Retinal pigment epithelial cell (primary cell): ENCODE measurements around the gene UNC13C.

Experiments
- DNase-seq: peaks from one replicate; pipeline ENCODE4 v3.0.0-alpha.2; 2010; ENCODE audit warnings: low read depth
- H3K4me3 ChIP-seq: 2 replicates; pipeline ENCODE4 v1.5.1; 2011; ENCODE audit warnings: mild to moderate bottlenecking, low read length, control low read depth, moderate library complexity
- TF ChIP-seq, protein P1 (sequence below): conservative IDR thresholded peaks from 2 replicates; pipeline ENCODE4 v1.5.1; 2011; ENCODE audit warnings: low read depth, low read length, control low read depth, inconsistent platforms

UNC13C gene

DNA sequence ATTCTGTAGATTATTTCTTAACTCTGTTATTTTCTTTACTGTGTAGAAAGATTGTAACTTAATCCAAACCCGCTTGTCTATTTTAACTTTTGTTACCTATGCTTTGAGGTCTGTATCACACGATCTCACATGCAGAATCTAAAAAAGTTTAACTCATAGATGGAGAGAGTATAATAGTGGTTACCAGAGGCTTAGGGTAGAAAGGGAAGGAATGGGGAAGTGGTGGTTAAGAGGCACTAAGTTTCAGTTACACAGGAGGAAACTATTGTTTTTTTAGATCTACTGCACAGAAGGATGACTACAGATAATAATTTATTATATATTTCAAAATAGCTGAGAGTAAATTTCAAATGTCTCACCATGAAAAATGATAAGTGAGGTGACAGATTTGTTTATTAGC is 703.3 kb downstream of the UNC13C start:
- DNase-seq: no peak
- TF ChIP-seq, protein P1, sequence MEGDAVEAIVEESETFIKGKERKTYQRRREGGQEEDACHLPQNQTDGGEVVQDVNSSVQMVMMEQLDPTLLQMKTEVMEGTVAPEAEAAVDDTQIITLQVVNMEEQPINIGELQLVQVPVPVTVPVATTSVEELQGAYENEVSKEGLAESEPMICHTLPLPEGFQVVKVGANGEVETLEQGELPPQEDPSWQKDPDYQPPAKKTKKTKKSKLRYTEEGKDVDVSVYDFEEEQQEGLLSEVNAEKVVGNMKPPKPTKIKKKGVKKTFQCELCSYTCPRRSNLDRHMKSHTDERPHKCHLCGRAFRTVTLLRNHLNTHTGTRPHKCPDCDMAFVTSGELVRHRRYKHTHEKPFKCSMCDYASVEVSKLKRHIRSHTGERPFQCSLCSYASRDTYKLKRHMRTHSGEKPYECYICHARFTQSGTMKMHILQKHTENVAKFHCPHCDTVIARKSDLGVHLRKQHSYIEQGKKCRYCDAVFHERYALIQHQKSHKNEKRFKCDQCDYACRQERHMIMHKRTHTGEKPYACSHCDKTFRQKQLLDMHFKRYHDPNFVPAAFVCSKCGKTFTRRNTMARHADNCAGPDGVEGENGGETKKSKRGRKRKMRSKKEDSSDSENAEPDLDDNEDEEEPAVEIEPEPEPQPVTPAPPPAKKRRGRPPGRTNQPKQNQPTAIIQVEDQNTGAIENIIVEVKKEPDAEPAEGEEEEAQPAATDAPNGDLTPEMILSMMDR: no peak
- H3K4me3 ChIP-seq: no peak overlapping the region
